Suprapubic skin (tissue), 4 donors: Measurements from ENCODE around the gene ST3GAL5. TPM values are rescaled to one million over a fixed set of nuclear protein-coding genes. Genes with fewer than 3 reads are reported as not detected.

Experiments
- DNase-seq, 2 donors: peaks; one replicate each; pipeline ENCODE4 v3.0.0-alpha.2; 2019; ENCODE audit warnings: low spot score in 2 of 2
- H3K27ac ChIP-seq: fragments of 200-600 bp; sonication (generic); one replicate; pipeline ENCODE4 v1.5.1; 2019
- H3K27me3 ChIP-seq: fragments of 200-600 bp; sonication (generic); one replicate; pipeline ENCODE4 v1.5.1; 2019
- H3K36me3 ChIP-seq: fragments of 200-600 bp; sonication (generic); one replicate; pipeline ENCODE4 v1.5.1; 2019
- H3K4me1 ChIP-seq: fragments of 200-600 bp; sonication (generic); one replicate; pipeline ENCODE4 v1.5.1; 2019
- H3K4me3 ChIP-seq: fragments of 200-600 bp; sonication (generic); one replicate; pipeline ENCODE4 v1.5.1; 2019; ENCODE audit warnings: mild to moderate bottlenecking
- H3K9me3 ChIP-seq: fragments of 200-600 bp; sonication (generic); one replicate; pipeline ENCODE4 v1.5.1; 2019
- CTCF ChIP-seq, 2 donors: fragments of 200-600 bp in 1 of 2; fragments of 450-650 bp in 1 of 2; sonication (generic) in 1 of 2; IDR thresholded peaks; one replicate each; pipeline ENCODE4 v1.5.1; 2016 to 2019; ENCODE audit warnings: antibody characterized with exemption in 2 of 2, mild to moderate bottlenecking in 1 of 2, moderate library complexity in 1 of 2
- EP300 ChIP-seq: sonication (generic); formaldehyde crosslinking; IDR thresholded peaks from one replicate; pipeline ENCODE4 v1.6.1; 2017; ENCODE audit warnings: antibody characterized with exemption
- POLR2A ChIP-seq, 2 donors: fragments of 450-650 bp; IDR thresholded peaks; one replicate each; pipeline ENCODE4 v1.6.1; 2017; ENCODE audit warnings: antibody characterized with exemption in 2 of 2, mild to moderate bottlenecking in 2 of 2, moderate library complexity in 2 of 2
- POLR2AphosphoS5 ChIP-seq, 3 donors: sonication (generic); formaldehyde crosslinking; IDR thresholded peaks; one replicate each; pipeline ENCODE4 v1.6.1; 2017; ENCODE audit warnings: antibody characterized with exemption in 3 of 3
- WGBS: methylation state at CpG from one replicate; pipeline ENCODE4 v1.1.5; 2018; 5-methylcytosine and 5-hydroxymethylcytosine counted together
- total RNA-seq, 4 donors: library from RNA; depleted of rRNA; stranded (reverse); fragments of >200 nt; gene quantifications; one replicate each; pipeline ENCODE4 v1.1.0, GENCODE V29; 2016

ST3GAL5 gene
- total RNA-seq, 4 donors from 2014 or later, result 9.5 to 17.8 (median 14.8) TPM

DNA sequence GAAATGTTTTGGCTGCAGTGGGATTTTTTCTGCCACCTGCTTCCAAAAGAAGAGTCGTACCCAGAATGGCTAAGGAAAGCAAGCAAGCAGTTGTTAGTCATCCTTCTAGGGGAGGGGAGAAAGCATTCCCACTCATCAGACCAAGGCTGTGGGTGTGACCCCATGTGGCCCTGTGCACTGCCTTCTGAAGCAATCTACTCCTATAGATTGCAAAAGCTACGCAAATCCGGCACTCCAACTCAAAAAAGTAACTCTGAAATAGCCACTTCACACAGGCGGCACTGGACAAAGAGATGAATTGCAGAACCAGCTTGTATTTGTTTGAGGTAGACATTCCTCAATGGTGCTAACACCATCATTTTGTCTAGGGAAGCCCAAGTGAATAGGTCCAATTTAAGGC is 44.3 kb downstream of the ST3GAL5 start:
- Histone ChIP-seq H3K27me3 (no peaks in the 10 kb centered on the region), H3K27ac (no peak overlapping the region), H3K9me3 (no peaks in the 10 kb centered on the region), H3K4me3 (no peak overlapping the region), H3K36me3 (peaks cover 32% of the 10 kb centered on the region), H3K4me1 (no peaks in the 10 kb centered on the region)
- DNase-seq, result no peak
- TF ChIP-seq POLR2A (IDR thresholded peaks at IDR 0.05) (no peak), EP300 (no peak), CTCF (IDR thresholded peaks at IDR 0.05) (no peak), POLR2AphosphoS5 (IDR thresholded peaks at IDR 0.05) (no peak)
- 84% methylated on average over 4 of the region's 4 CpGs for WGBS

DNA sequence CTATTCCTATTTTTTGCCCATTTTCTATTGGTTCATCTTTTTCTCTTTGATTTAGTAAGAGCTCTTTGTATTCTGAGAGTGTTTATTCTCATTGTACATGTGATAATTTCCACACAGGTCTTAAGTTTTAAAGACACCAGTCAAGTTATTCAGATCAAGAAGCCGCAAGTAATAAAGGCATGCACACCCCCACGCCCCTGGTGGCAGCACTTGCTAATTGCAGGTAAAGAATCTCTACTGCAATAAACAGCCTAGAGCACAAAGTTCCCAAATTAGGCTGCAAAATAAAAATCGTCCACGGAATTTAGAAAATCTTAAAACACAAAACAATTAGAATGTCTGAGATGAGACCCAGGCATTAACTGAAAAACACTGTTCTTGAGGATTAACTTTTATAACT is 45.2 kb downstream of the ST3GAL5 start:
- Histone ChIP-seq H3K4me1 (no peaks in the 10 kb centered on the region), H3K36me3 (peaks cover 39% of the 10 kb centered on the region), H3K4me3 (no peak overlapping the region), H3K9me3 (no peaks in the 10 kb centered on the region), H3K27me3 (no peaks in the 10 kb centered on the region), H3K27ac (no peak overlapping the region)
- TF ChIP-seq CTCF (IDR thresholded peaks at IDR 0.05) (no peak), POLR2A (IDR thresholded peaks at IDR 0.05) (no peak), EP300 (no peak), POLR2AphosphoS5 (IDR thresholded peaks at IDR 0.05) (no peak)
- WGBS, result 74% methylated on average over 4 of the region's 4 CpGs
- no peak for DNase-seq

DNA sequence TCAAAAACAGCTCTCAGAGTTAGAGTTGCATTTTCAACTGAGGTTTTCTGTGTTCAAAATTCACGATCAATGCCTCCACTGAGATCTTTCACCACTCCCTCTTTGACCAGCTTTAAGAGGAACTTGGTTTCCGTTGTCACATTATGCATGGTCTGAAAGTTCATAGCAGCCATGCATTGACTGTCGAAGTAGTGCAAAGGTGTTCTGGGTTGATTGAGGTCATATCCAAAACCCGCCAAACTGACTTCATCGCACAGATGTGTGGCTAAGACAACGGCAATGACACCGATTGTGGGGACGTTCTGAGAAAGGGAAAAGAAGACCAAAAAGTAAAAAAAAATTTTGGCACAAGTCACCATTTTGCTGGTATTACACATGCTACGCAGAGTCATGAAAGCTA is 48.7 kb downstream of the ST3GAL5 start:
- H3K27ac ChIP-seq, result no peak overlapping the region
- peaks cover 24% of the 10 kb centered on the region for H3K36me3 ChIP-seq
- WGBS, result 85% methylated on average over 9 of the region's 9 CpGs
- no peak overlapping the region for H3K4me3 ChIP-seq
- TF ChIP-seq POLR2A (IDR thresholded peaks at IDR 0.05), result no peak
- no peak for TF ChIP-seq POLR2AphosphoS5 (IDR thresholded peaks at IDR 0.05)
- TF ChIP-seq CTCF (IDR thresholded peaks at IDR 0.05), result no peak
- no peak for TF ChIP-seq EP300
- H3K4me1 ChIP-seq, result no peaks in the 10 kb centered on the region
- no peaks in the 10 kb centered on the region for H3K27me3 ChIP-seq
- DNase-seq, result no peak
- no peaks in the 10 kb centered on the region for H3K9me3 ChIP-seq

GRCh38 chr2:85839461-85839860 is 49.3 kb downstream of the ST3GAL5 start:
- DNase-seq, result no peak
- H3K4me1 ChIP-seq, result no peaks in the 10 kb centered on the region
- TF ChIP-seq POLR2AphosphoS5 (IDR thresholded peaks at IDR 0.05) (no peak), POLR2A (IDR thresholded peaks at IDR 0.05) (no peak), EP300 (no peak), CTCF (IDR thresholded peaks at IDR 0.05) (no peak)
- H3K27me3 ChIP-seq, result no peaks in the 10 kb centered on the region
- H3K27ac ChIP-seq, result no peak overlapping the region
- no peak overlapping the region for H3K4me3 ChIP-seq
- H3K9me3 ChIP-seq, result no peaks in the 10 kb centered on the region
- WGBS, result 90% methylated on average over 10 of the region's 10 CpGs
- H3K36me3 ChIP-seq, result peaks cover 23% of the 10 kb centered on the region

DNA sequence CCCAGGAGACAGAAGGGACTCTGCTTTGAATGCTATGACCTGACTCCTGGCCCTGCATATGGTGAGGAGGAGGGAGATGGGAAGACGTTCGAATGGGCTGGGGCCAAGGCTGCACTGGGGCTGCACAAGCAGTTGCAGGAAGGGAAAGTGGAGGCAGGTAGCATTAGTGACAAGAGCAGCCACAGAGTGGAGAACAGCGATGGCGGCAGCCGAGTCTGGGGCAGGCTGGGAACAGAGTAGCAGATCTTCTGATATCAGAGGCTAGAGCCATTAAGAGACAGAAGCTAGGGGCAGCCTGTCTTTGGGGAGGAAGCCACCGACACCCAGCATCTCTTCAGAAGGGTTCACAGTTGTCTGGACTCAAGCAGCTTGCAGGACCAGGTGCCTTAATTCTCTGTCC is 50.1 kb downstream of the ST3GAL5 start:
- no peak for TF ChIP-seq EP300
- peaks cover 16% of the 10 kb centered on the region for H3K36me3 ChIP-seq
- WGBS, result 89% methylated on average over 6 of the region's 6 CpGs

DNA sequence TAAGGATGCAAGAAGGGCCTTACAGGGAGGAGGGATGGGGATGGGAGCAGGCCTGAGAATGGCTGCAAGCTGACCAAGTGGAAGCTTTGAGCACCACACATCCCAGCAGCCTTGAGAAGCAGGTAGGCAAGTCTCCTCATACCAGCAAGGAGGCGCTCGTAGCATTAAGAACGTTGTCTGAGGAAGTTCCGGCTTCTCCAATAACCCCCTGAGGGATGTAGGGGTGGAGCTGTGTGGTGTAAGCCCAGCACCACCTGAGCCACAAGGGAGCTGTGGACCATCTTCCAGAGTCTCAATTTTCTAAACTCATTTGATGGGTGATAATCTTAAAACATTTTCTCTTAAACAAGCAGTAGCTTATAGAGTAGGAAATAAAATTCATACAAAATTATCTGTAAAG is 50.6 kb downstream of the ST3GAL5 start:
- 69% methylated on average over 4 of the region's 4 CpGs for WGBS

More for the DNA sequence above, 50.1 kb downstream of the ST3GAL5 start:
- Histone ChIP-seq H3K27me3 (no peaks in the 10 kb centered on the region), H3K27ac (no peak overlapping the region), H3K9me3 (no peaks in the 10 kb centered on the region), H3K4me1 (no peaks in the 10 kb centered on the region), H3K4me3 (no peak overlapping the region)
- DNase-seq, result no peak

More for the DNA sequence above, 50.6 kb downstream of the ST3GAL5 start:
- Histone ChIP-seq H3K4me3 (no peak overlapping the region), H3K27ac (no peak overlapping the region), H3K27me3 (no peaks in the 10 kb centered on the region), H3K9me3 (no peaks in the 10 kb centered on the region), H3K4me1 (no peaks in the 10 kb centered on the region), H3K36me3 (peaks cover 13% of the 10 kb centered on the region)
- DNase-seq, result no peak
- TF ChIP-seq CTCF (IDR thresholded peaks at IDR 0.05), result no peak
- TF ChIP-seq POLR2A (IDR thresholded peaks at IDR 0.05), result no peak
- TF ChIP-seq POLR2AphosphoS5 (IDR thresholded peaks at IDR 0.05), result no peak
- no peak for TF ChIP-seq EP300
